Left ventricle myocardium inferior (tissue), 1 donor: ENCODE data around the gene SMG9. TPM values are rescaled to one million over a fixed set of nuclear protein-coding genes. Genes with fewer than 3 reads are reported as not detected.
"Not testable (repeated sequence)": the region's sequence is repeated elsewhere in the genome, so short reads cannot be mapped to it uniquely, and the experiment has no call there.

ENCODE experiments used
- DNase-seq: peaks from one replicate; pipeline ENCODE4 v3.0.0-alpha.2; 2020
- H3K27ac ChIP-seq: fragments of 200-600 bp; replicated peaks from 2 replicates; pipeline ENCODE4 v1.8.0; 2021
- H3K27me3 ChIP-seq: fragments of 200-600 bp; 2 replicates; pipeline ENCODE4 v1.8.0; 2021; ENCODE audit warnings: low read depth
- H3K36me3 ChIP-seq: fragments of 200-600 bp; 2 replicates; pipeline ENCODE4 v1.8.0; 2021
- H3K4me1 ChIP-seq: fragments of 200-600 bp; 2 replicates; pipeline ENCODE4 v1.8.0; 2021
- H3K4me3 ChIP-seq: fragments of 200-600 bp; 2 replicates; pipeline ENCODE4 v1.8.0; 2021; ENCODE audit warnings: mild to moderate bottlenecking, moderate library complexity
- H3K9me3 ChIP-seq: fragments of 200-600 bp; replicated peaks from 2 replicates; pipeline ENCODE4 v1.8.0; 2021
- CTCF ChIP-seq: fragments of 200-600 bp; IDR thresholded peaks from 2 replicates; pipeline ENCODE4 v1.8.0; 2021; ENCODE audit warnings: antibody characterized with exemption, mild to moderate bottlenecking, borderline replicate concordance
- intact Hi-C: fragments of 100-400 bp; cut with micrococcal nuclease; formaldehyde crosslinking; loops from one replicate; pipeline ENCODE4 v1.11.0; 2022
- total RNA-seq: library from RNA; stranded (reverse); fragmentation: NEBNext Ultra II Directional; extraction: Animal tissue kit (Norgen Biotek cat#: 25700); gene quantifications from one replicate; pipeline ENCODE4 v1.2.1, GENCODE V29; 2021
- donor health status: DM: no; HTN: yes; CAD: no; lungs with severe emphysema.

The SMG9 gene
- total RNA-seq, 1 donor from 2014 or later = 18.9 TPM

DNA sequence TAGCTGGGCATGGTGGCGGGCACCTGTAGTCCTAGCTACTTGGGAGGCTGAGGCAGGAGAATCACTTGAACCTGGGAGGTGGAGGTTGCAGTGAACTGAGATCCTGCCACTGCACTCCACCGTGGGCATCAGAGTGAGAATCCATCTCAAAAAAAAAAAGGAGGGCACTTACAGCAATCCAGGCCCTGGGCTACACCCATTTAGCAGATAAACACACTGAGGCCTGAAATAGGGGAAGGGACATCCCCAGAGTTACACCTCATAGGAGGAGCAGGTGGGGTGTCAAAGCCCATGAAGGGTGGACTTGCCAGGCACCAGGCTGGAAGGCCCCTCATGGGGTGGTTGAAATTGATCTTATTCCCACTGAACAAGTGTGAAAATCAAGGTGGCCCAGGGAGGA is 70.9 kb downstream of the SMG9 start:
- Histone ChIP-seq H3K36me3 (no peaks in the 10 kb centered on the region), H3K27me3 (no peaks in the 10 kb centered on the region), H3K4me1 (no peaks in the 10 kb centered on the region), H3K9me3 (no peaks in the 10 kb centered on the region), H3K4me3 (no peak overlapping the region), H3K27ac (no peak overlapping the region)
- no peak for TF ChIP-seq CTCF
- intact Hi-C loops = no loop called here
- DNase-seq = no peak

DNA sequence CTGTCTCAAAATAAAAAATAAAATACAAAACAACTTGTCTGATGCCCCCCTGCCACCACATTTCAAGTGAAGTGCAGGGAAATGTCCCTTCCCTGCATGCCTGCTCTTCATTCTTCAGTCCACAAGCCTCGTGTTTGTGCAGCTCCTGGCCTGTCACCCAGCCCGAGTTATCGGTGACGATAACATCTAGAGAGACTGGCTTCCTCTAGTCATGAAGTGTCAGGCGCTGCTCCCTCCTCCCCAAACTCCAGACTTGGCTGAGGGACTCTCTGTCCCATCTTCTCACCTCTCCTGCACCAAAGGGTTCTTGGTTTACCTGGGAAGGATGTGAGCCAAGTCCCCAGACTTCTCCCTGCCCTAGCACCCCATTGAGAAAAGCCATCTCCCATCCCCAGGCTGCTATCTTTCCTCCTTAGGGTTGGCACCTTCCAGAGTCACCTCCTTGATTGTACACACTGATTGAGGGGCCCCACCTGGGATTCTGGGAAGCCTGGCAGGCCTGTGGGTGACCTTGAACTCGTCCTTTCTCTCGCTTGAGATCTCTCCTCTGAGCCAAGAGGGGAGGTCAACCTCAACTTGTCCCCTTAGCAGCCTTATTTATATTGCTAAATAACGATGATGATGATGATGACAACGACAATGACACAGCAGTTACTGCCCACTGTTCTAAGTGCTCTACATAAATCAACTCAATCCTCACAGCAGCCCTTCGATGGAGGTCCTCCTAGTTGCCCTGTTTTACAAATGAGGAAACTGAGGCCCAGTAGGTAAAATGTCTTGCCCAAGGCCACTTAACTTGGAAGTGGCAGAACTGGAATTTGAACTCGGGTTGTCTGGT is 71.7 kb downstream of the SMG9 start:
- Histone ChIP-seq H3K4me3 (no peak overlapping the region), H3K27me3 (no peaks in the 10 kb centered on the region), H3K36me3 (no peaks in the 10 kb centered on the region), H3K27ac (no peak overlapping the region), H3K4me1 (no peaks in the 10 kb centered on the region), H3K9me3 (no peaks in the 10 kb centered on the region)
- no peak for DNase-seq
- TF ChIP-seq CTCF = no peak
- intact Hi-C loops = no loop called here

GRCh38 chr19:43682269-43682668 is 72.5 kb downstream of the SMG9 start:
- DNase-seq, H3K27me3 ChIP-seq, H3K4me3 ChIP-seq, H3K9me3 ChIP-seq, H3K36me3 ChIP-seq, intact Hi-C loops, H3K27ac ChIP-seq, H3K4me1 ChIP-seq: not testable (repeated sequence)

- no peak overlapping the region for H3K4me3 ChIP-seq
- no peak for DNase-seq
- no peak for TF ChIP-seq CTCF
- H3K27ac ChIP-seq = no peak overlapping the region
- H3K36me3 ChIP-seq = no peaks in the 10 kb centered on the region
- no peaks in the 10 kb centered on the region for H3K4me1 ChIP-seq
- intact Hi-C loops = no loop called here
- no peaks in the 10 kb centered on the region for H3K27me3 ChIP-seq
- no peaks in the 10 kb centered on the region for H3K9me3 ChIP-seq
Measured at GRCh38 chr19:43681821-43682220, 72.9 kb downstream of the SMG9 start.

- no peak for DNase-seq
- no peak for TF ChIP-seq CTCF
- Histone ChIP-seq H3K4me3 (no peak overlapping the region), H3K36me3 (no peaks in the 10 kb centered on the region), H3K27ac (no peak overlapping the region), H3K9me3 (no peaks in the 10 kb centered on the region), H3K27me3 (no peaks in the 10 kb centered on the region), H3K4me1 (no peaks in the 10 kb centered on the region)
- intact Hi-C loops = no loop called here
Measured at GRCh38 chr19:43678512-43679261, 76.1 kb downstream of the SMG9 start.

Other genes with a start within 250 kb of the SMG9 start
- gene ETHE1, start 227.8 kb downstream of the SMG9 start, total RNA-seq = 14.6 TPM
- 1.1 TPM for gene ZNF575, start 221.8 kb downstream of the SMG9 start, total RNA-seq
- 12.8 TPM for gene XRCC1, start 179.4 kb downstream of the SMG9 start, total RNA-seq
- gene PINLYP, start 179.2 kb downstream of the SMG9 start, total RNA-seq = 1.0 TPM
- 26.1 TPM for gene IRGQ, start 158.8 kb downstream of the SMG9 start, total RNA-seq
- gene ZNF576, start 158.4 kb downstream of the SMG9 start, total RNA-seq = 11.3 TPM
- 0.30 TPM for gene SRRM5, start 142.9 kb downstream of the SMG9 start, total RNA-seq
- 32.3 TPM for gene ZNF428, start 135.3 kb downstream of the SMG9 start, total RNA-seq
- 6.9 TPM for gene CADM4, start 115.1 kb downstream of the SMG9 start, total RNA-seq
- gene PLAUR, start 84.8 kb downstream of the SMG9 start, total RNA-seq = 3.5 TPM
- gene IRGC, start 38.9 kb downstream of the SMG9 start, total RNA-seq = not detected
- gene KCNN4, start 26.0 kb upstream of the SMG9 start, total RNA-seq = 0.38 TPM
- gene LYPD5, start 47.5 kb upstream of the SMG9 start, total RNA-seq = 1.3 TPM
- gene ZNF283, start 72.4 kb upstream of the SMG9 start, total RNA-seq = 14.7 TPM
- gene ZNF404, start 129.0 kb upstream of the SMG9 start, total RNA-seq = 9.2 TPM
- 6.4 TPM for gene ZNF45, start 180.3 kb upstream of the SMG9 start, total RNA-seq
- 3.7 TPM for gene ZNF221, start 196.3 kb upstream of the SMG9 start, total RNA-seq
- 7.3 TPM for gene ZNF155, start 229.2 kb upstream of the SMG9 start, total RNA-seq
- gene ZNF230, start 248.0 kb upstream of the SMG9 start, total RNA-seq = 3.5 TPM